GM19099 (cell line): ENCODE data around the gene EPS8L1.

Experiments used
- POLR2A ChIP-seq: IDR thresholded peaks from 3 replicates; pipeline ENCODE4 v1.6.1; 2011; ENCODE audit warnings: low read depth; ENCODE audit not compliant: insufficient read length; ENCODE audit errors: extremely low read depth

Gene EPS8L1

GRCh38 chr19:55075371-55075998 lies at the start of gene EPS8L1:
Gene EPS8L1 (plus strand): TSS chr19:55075869. CDS start chr19:55076445, 576 bp downstream.
- no peak for TF ChIP-seq POLR2A

GRCh38 chr19:55027472-55028337 lies 48.0 kb upstream of the EPS8L1 start:
- TF ChIP-seq POLR2A = no peak

- TF ChIP-seq POLR2A = no peak
These were observed 46.9 kb upstream of the EPS8L1 start for GRCh38 chr19:55028757-55029156.

DNA sequence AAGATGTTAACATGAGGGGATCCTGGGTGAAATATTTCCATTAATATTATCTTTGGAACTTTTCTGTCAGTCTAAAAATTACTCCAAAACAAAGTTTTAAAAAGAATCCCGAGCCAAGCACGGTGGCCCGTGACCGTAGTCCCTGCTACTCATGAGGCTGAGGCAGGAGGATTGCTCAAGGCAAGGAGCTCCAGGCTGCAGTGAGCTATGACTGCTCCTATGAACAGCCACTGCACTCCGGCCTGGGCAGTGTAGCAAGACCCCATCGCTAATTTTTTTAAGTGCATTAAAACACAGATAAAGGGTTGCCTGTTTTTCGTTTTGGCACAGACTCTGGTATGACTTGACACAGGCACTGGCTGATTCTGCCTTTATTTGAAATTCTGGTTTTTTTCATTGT lies 44.5 kb upstream of the EPS8L1 start:
- no peak for TF ChIP-seq POLR2A

GRCh38 chr19:55032170-55032800 lies 43.4 kb upstream of the EPS8L1 start:
- no peak for TF ChIP-seq POLR2A

DNA sequence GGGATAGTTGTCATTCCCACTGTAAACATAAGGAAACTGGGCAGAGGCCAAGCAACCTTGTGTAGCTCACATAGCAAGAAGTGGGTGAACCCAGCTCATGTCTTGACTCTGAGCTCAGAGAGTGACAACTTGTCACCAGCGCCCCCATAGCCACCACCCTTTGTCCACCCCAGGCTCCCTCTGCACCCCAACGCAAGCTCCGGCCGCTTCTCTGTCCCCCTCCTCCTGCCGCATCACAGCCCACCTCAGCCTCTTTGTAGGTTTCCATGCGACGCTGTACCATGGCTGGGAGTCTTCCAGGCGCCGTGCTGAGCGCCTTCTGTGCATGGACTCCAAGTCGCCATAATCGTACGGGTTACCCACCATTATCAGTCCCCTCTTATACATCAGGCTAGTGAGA lies 40.9 kb upstream of the EPS8L1 start:
- TF ChIP-seq POLR2A = no peak

GRCh38 chr19:55036058-55036457 lies 39.6 kb upstream of the EPS8L1 start:
- no peak for TF ChIP-seq POLR2A

GRCh38 chr19:55041244-55041626 lies 34.4 kb upstream of the EPS8L1 start:
- no peak for TF ChIP-seq POLR2A

DNA sequence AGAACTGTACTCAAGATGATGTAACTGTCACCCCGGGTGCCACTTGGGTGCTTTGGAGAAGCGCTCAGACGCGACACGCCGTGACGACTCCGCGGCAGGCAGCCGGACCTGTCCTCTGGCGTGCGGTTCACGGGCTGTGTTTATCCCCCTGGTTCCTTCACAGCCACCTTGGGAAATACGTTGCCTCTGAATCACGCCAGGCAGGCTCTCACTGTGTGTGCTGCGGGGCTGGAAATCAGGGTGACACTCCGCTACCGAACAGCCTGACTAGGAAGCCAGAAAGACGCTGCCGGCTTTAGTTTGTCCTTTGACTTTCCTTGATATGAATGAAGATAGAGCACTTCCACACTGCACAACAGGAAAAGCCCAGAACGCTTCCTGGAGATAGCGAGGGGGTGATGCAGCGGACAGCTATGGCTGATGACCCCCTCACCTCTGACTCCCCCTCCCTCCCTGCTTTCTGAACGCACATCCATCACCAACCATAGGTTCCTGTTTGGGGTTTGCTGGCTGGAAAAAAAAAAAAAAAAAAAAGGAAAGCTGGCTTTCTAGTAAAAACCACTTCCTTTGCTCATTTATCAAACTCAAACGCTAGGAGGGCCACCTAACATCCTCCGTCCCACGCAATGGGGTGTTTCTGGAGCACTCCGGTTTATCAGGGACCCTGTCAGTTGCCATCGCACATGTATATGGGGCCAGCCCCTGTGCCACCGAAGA lies 33.9 kb upstream of the EPS8L1 start:
- no peak for TF ChIP-seq POLR2A

GRCh38 chr19:55042344-55042678 lies 33.4 kb upstream of the EPS8L1 start:
- TF ChIP-seq POLR2A = no peak

DNA sequence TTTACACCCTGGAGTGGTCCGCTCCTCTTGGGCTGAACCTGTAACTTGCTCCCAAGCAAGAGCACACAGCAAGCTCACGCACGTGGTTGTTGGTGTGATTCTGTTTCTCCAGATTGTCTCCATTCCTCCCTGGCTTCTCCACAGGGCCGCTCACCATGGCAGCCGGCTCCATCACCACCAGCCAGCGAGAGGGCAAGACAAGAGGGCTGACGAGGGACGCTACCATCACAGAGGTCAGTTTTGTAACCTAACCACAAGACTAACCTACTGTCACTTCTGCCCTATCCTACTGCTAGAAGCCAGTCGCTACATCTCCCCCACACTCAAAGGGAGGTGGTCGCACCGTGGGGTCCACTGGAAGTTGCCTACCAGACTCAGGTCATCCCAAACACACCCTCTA lies 33.0 kb upstream of the EPS8L1 start:
- no peak for TF ChIP-seq POLR2A

DNA sequence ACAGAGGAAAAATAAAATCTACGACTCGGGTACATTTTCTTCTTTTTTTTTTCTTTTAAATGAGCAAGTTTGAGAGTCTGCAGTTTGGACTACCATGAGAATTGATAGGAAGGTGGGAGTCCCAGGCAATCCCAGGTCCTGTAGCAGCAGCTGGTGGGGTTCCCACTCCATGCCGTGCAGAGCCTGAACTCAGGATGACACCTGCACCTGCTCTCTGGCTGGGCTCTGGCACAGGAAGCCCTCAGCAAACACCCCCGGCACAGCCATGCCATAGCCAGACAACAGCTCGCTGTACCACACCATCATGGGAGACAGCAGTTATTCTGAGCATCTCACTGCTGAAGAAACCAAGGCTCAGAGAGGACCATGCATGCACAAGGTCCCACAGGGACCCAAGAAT lies 31.4 kb upstream of the EPS8L1 start:
- no peak for TF ChIP-seq POLR2A

- TF ChIP-seq POLR2A = no peak
These were observed 30.6 kb upstream of the EPS8L1 start for GRCh38 chr19:55044771-55045716.

- no peak for TF ChIP-seq POLR2A
These were observed 28.6 kb upstream of the EPS8L1 start for GRCh38 chr19:55046975-55047622.
